HCT116 (cell line): ENCODE results near the gene MBD5. TPM values are rescaled to one million over a fixed set of nuclear protein-coding genes. Genes with fewer than 3 reads are reported as not detected.

Source experiments
- ATAC-seq: fragments of 200-7000 bp; cut with Tn5 transposase; 2 replicates; pipeline ENCODE4 v1.9.1; 2020; ENCODE audit warnings: mild to moderate bottlenecking, moderate library complexity
- BruUV-seq: library from RNA; stranded (reverse); fragments of 400-500 nt; replicated peaks from 2 replicates; lab custom pipeline; 2021; lab: Mats Ljungman, UMichigan
- CTCF ChIA-PET: fragments of 300-600 bp; sonication (Branson Sonifier 250); formaldehyde crosslinking; loops from one replicate; lab custom pipeline; 2021; ENCODE audit warnings: antibody characterized with exemption; lab: Charles Lee
- POLR2A ChIA-PET: fragments of 300-600, 350-600 bp; sonication (Branson Sonifier 250); formaldehyde crosslinking; loops from one replicate; lab custom pipeline; 2021; ENCODE audit warnings: antibody characterized with exemption; lab: Charles Lee
- RAD21 ChIA-PET, 2 experiments: fragments of 300-600 bp; sonication (Branson Sonifier 250); formaldehyde crosslinking; loops; one replicate each; lab custom pipeline; 2023; ENCODE audit warnings: low total read pairs in 2 of 2; ENCODE audit not compliant: uncharacterized antibody in 2 of 2, unreplicated experiment in 2 of 2, low non-redundant PET in 1 of 2; lab: Charles Lee
- DNase-seq: peaks from one replicate; pipeline ENCODE4 v3.0.0-alpha.2; 2010; ENCODE audit warnings: low read depth, low spot score
- H2AFZ ChIP-seq: fragments of 200-600 bp; shearing (Covaris generic), sonication (generic); 2 replicates; pipeline ENCODE4 v1.6.1; 2017; ENCODE audit warnings: low read depth, mixed run types, mixed read lengths, antibody characterized with exemption, low read length; ENCODE audit not compliant: poor library complexity, severe bottlenecking
- H3K27ac ChIP-seq: 2 replicates; pipeline ENCODE4 v1.5.1; 2012; ENCODE audit warnings: low read depth, low read length
- H3K27me3 ChIP-seq: fragments of 200-600 bp; sonication (generic); 2 replicates; pipeline ENCODE4 v1.6.1; 2016; ENCODE audit warnings: mixed run types, low read length, mixed read lengths; ENCODE audit not compliant: insufficient read depth
- H3K36me3 ChIP-seq, 2 experiments: fragments of 200-500 bp in 1 of 2; fragments of 200-600 bp in 1 of 2; sonication (Bioruptor generic) in 1 of 2; sonication (generic) in 1 of 2; 2 replicates each; pipeline versions ENCODE4 v1.5.1 to v1.6.1; 2014 to 2016; ENCODE audit warnings: low read length in 2 of 2, inconsistent platforms in 1 of 2, mixed read lengths in 1 of 2, mixed run types in 1 of 2; ENCODE audit not compliant: insufficient read depth in 2 of 2, control insufficient read depth in 1 of 2
- H3K4me1 ChIP-seq, 2 experiments: fragments of 200-600 bp in 1 of 2; sonication (generic) in 1 of 2; 2 replicates each; pipeline versions ENCODE4 v1.5.1 to v1.6.1; 2012 to 2017; ENCODE audit warnings: low read length in 2 of 2, inconsistent platforms in 1 of 2, mild to moderate bottlenecking in 1 of 2, mixed read lengths in 1 of 2, mixed run types in 1 of 2, moderate library complexity in 1 of 2; ENCODE audit not compliant: insufficient read depth in 2 of 2, control insufficient read depth in 1 of 2
- H3K4me2 ChIP-seq: fragments of 200-600 bp; sonication (generic); 2 replicates; pipeline ENCODE4 v1.6.1; 2017; ENCODE audit warnings: mixed run types, low read length, mixed read lengths
- H3K4me3 ChIP-seq, 2 experiments: fragments of 200-600 bp in 1 of 2; sonication (generic) in 1 of 2; replicated peaks in 1 of 2; 2 replicates each; pipeline ENCODE4 v1.5.1; 2011 to 2016; ENCODE audit warnings: low read length in 2 of 2, control low read depth in 1 of 2, low read depth in 1 of 2, mild to moderate bottlenecking in 1 of 2, mixed read lengths in 1 of 2, mixed run types in 1 of 2
- H3K79me2 ChIP-seq: fragments of 200-600 bp; sonication (generic); 2 replicates; pipeline ENCODE4 v1.6.1; 2017; ENCODE audit warnings: mild to moderate bottlenecking, mixed run types, low read length, moderate library complexity, mixed read lengths; ENCODE audit not compliant: insufficient read depth
- H3K9ac ChIP-seq: fragments of 200-600 bp; sonication (generic); 2 replicates; pipeline ENCODE4 v1.6.1; 2016; ENCODE audit warnings: low read length, mixed read lengths
- H3K9me2 ChIP-seq: fragments of 200-600 bp; sonication (generic), shearing (Covaris generic); 2 replicates; pipeline ENCODE4 v1.6.1; 2017; ENCODE audit warnings: mixed run types, mild to moderate bottlenecking, moderate library complexity; ENCODE audit not compliant: insufficient read depth
- H3K9me3 ChIP-seq, 2 experiments: fragments of 200-500 bp in 1 of 2; fragments of 200-600 bp in 1 of 2; sonication (Bioruptor generic) in 1 of 2; sonication (generic) in 1 of 2; 2 replicates each; pipeline ENCODE4 v1.6.1; 2014 to 2017; ENCODE audit warnings: low read length in 2 of 2, mixed read lengths in 2 of 2, inconsistent platforms in 1 of 2, low read depth in 1 of 2, mild to moderate bottlenecking in 1 of 2, mixed run types in 1 of 2, moderate library complexity in 1 of 2; ENCODE audit not compliant: control insufficient read depth in 1 of 2, insufficient read depth in 1 of 2
- H4K20me1 ChIP-seq: fragments of 200-600 bp; sonication (generic), shearing (Covaris generic); 2 replicates; pipeline ENCODE4 v1.6.1; 2017; ENCODE audit warnings: mixed run types, mild to moderate bottlenecking, moderate library complexity; ENCODE audit not compliant: insufficient read depth
- ATF3 ChIP-seq: IDR thresholded peaks from 2 replicates; pipeline ENCODE4 v1.6.1; 2012
- CTCF ChIP-seq, 3 experiments: fragments of 200-600 bp in 1 of 3; sonication (generic) in 1 of 3; IDR thresholded peaks in 2 of 3; conservative IDR thresholded peaks in 1 of 3; 2 replicates each; pipeline ENCODE4 v1.5.1; 2012 to 2017; ENCODE audit warnings: low read depth in 2 of 3, low read length in 2 of 3, antibody characterized with exemption in 1 of 3, borderline replicate concordance in 1 of 3, control low read depth in 1 of 3, mild to moderate bottlenecking in 1 of 3, mixed read lengths in 1 of 3, mixed run types in 1 of 3, moderate library complexity in 1 of 3; ENCODE audit not compliant: insufficient read depth in 1 of 3
- ELF1 ChIP-seq: IDR thresholded peaks from 2 replicates; pipeline ENCODE4 v1.6.1; 2012; ENCODE audit warnings: low read depth, borderline replicate concordance
- EZH2 ChIP-seq: fragments of 200-600 bp; sonication (generic); IDR thresholded peaks from 2 replicates; pipeline ENCODE4 v1.6.1; 2017; ENCODE audit warnings: antibody characterized with exemption, mixed run types
- EZH2phosphoT487 ChIP-seq: fragments of 200-600 bp; IDR thresholded peaks from 2 replicates; pipeline ENCODE4 v1.6.1; 2018; ENCODE audit warnings: antibody characterized with exemption, borderline replicate concordance
- POLR2AphosphoS5 ChIP-seq: IDR thresholded peaks from 2 replicates; pipeline ENCODE4 v1.6.1; 2011; ENCODE audit warnings: mild to moderate bottlenecking, low read depth, low read length, moderate library complexity
- SIN3A ChIP-seq: IDR thresholded peaks from 2 replicates; pipeline ENCODE4 v1.6.1; 2012; ENCODE audit warnings: low read depth
- SP1 ChIP-seq: IDR thresholded peaks from 2 replicates; pipeline ENCODE4 v1.6.1; 2012; ENCODE audit warnings: low read depth
- SRF ChIP-seq: IDR thresholded peaks from 2 replicates; pipeline ENCODE4 v1.6.1; 2012; ENCODE audit warnings: low read depth
- TCF7L2 ChIP-seq: IDR thresholded peaks from 2 replicates; pipeline ENCODE4 v1.7.0; 2011; ENCODE audit warnings: borderline replicate concordance, inconsistent platforms; ENCODE audit not compliant: insufficient read depth, insufficient read length; ENCODE audit errors: extremely low read depth
- ZBTB33 ChIP-seq: IDR thresholded peaks from 2 replicates; pipeline ENCODE4 v1.6.1; 2011; ENCODE audit warnings: mild to moderate bottlenecking, low read length, moderate library complexity; ENCODE audit not compliant: insufficient replicate concordance; ENCODE audit errors: extremely low read depth
- ZNF274 ChIP-seq: fragments of 200-500 bp; sonication (Bioruptor generic); IDR thresholded peaks from 2 replicates; pipeline ENCODE4 v1.6.1; 2014; ENCODE audit warnings: mild to moderate bottlenecking, low read depth, low read length, inconsistent platforms
- intact Hi-C: fragments of 100-400 bp; cut with micrococcal nuclease; formaldehyde crosslinking; loops from 2 replicates; pipeline ENCODE4 v1.10.0; 2022
- total RNA-seq: library from RNA; stranded (reverse); gene quantifications from one replicate; pipeline ENCODE4 v1.2.1, GENCODE V29; 2021; ENCODE audit not compliant: unreplicated experiment
- TF ChIP-seq, protein P1 (sequence below): IDR thresholded peaks from 2 replicates; pipeline ENCODE4 v1.6.1; 2012

Gene MBD5
- total RNA-seq, 1 experiment from 2014 or later = 20.5 TPM

DNA sequence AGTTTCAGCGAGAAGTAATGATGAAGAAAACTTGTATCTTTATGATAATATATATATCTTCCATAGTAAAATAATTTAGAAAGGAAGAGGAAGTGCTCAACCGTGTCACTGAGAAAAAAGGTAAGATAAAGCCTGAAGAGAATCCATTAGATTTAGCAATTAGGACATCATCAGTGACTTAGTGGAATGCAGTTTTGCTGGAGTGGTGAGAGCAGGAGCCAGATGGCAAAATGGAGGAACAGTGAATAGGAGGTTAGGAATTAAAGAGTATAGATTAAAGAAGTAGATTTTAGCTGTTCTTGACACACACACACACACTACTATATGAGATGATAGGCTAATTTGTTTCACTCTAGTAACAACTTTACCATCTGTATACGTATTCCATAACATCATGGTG is 466.5 kb downstream of the MBD5 start:
- Histone ChIP-seq H3K4me3 (no peak overlapping the region), H3K27me3 (no peaks in the 10 kb centered on the region), H3K9me2 (no peaks in the 10 kb centered on the region), H3K4me2 (no peak overlapping the region), H3K9me3 (no peaks in the 10 kb centered on the region), H4K20me1 (no peaks in the 10 kb centered on the region), H3K36me3 (no peaks in the 10 kb centered on the region), H3K27ac (no peak overlapping the region), H3K79me2 (no peaks in the 10 kb centered on the region), H3K4me1 (no peaks in the 10 kb centered on the region), H3K9ac (no peak overlapping the region), H2AFZ (no peak overlapping the region)
- ChIA-PET RAD21 (no interaction called here), CTCF (no interaction called here), POLR2A (no interaction called here)
- TF ChIP-seq EZH2phosphoT487 = no peak
- no peak for TF ChIP-seq EZH2
- BruUV-seq = no TSS peak
- no peak for ATAC-seq
- intact Hi-C loops = no loop called here
- DNase-seq = no peak

GRCh38 chr2:148490840-148491439 is 470.0 kb downstream of the MBD5 start:
- no TSS peak for BruUV-seq
- ChIA-PET CTCF (no interaction called here), RAD21 (no interaction called here), POLR2A (no interaction called here)
- Histone ChIP-seq H3K36me3 (no peaks in the 10 kb centered on the region), H3K4me3 (no peak overlapping the region), H4K20me1 (no peaks in the 10 kb centered on the region), H3K79me2 (no peaks in the 10 kb centered on the region), H3K9me3 (no peaks in the 10 kb centered on the region), H3K4me1 (no peaks in the 10 kb centered on the region), H2AFZ (no peak overlapping the region), H3K27ac (no peak overlapping the region), H3K9me2 (no peaks in the 10 kb centered on the region), H3K4me2 (no peak overlapping the region), H3K27me3 (no peaks in the 10 kb centered on the region), H3K9ac (no peak overlapping the region)
- TF ChIP-seq SRF (no peak), TCF7L2 (no peak), POLR2AphosphoS5 (no peak), SIN3A (no peak), ZBTB33 (no peak), CTCF (IDR thresholded peaks at IDR 0.05 in 2 of 3, conservative IDR thresholded peaks at IDR 0.05 in 1 of 3; ENCODE audit: borderline replicate concordance in 1 of 3, insufficient read depth in 1 of 3, low read depth in 2 of 3, low read length in 2 of 3) (no peak), SP1 (no peak), ATF3 (no peak), ZNF274 (no peak), ELF1 (no peak)
- TF ChIP-seq, protein P1, sequence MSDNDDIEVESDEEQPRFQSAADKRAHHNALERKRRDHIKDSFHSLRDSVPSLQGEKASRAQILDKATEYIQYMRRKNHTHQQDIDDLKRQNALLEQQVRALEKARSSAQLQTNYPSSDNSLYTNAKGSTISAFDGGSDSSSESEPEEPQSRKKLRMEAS = no peak
- DNase-seq = no peak
- intact Hi-C loops = no loop called here
- no peak for ATAC-seq
